Stomach smooth muscle (tissue), 2 donors: ENCODE results near the gene YARS2.

Experiments
- H3K27ac ChIP-seq: one replicate; pipeline ENCODE4 v1.7.0; 2013; ENCODE audit warnings: mild to moderate bottlenecking, low read length, inconsistent platforms
- H3K27me3 ChIP-seq, 2 donors: one replicate each; pipeline ENCODE4 v1.7.0; 2013; ENCODE audit warnings: low read length in 2 of 2; ENCODE audit not compliant: insufficient read depth in 2 of 2, control insufficient read depth in 1 of 2
- H3K36me3 ChIP-seq, 2 donors: one replicate each; pipeline ENCODE4 v1.7.0; 2013; ENCODE audit warnings: low read length in 2 of 2; ENCODE audit not compliant: control insufficient read depth in 2 of 2, insufficient read depth in 2 of 2
- H3K4me1 ChIP-seq: one replicate; pipeline ENCODE4 v1.7.0; 2013; ENCODE audit warnings: low read length; ENCODE audit not compliant: control insufficient read depth, insufficient read depth
- H3K4me3 ChIP-seq, 2 donors: one replicate each; pipeline ENCODE4 v1.7.0; 2013; ENCODE audit warnings: low read length in 2 of 2
- H3K9ac ChIP-seq, 2 donors: one replicate each; pipeline ENCODE4 v1.7.0; 2013; ENCODE audit warnings: low read length in 2 of 2, mild to moderate bottlenecking in 1 of 2
- H3K9me3 ChIP-seq, 2 donors: one replicate each; pipeline ENCODE4 v1.7.0; 2013; ENCODE audit warnings: low read length in 2 of 2; ENCODE audit not compliant: control insufficient read depth in 2 of 2
- donor health status: healthy.
- donor health status: Pancreatic carcinoma.

Gene YARS2

GRCh38 chr12:32755654-32756475 lies at the start of gene YARS2:
TSS of gene YARS2 (minus strand) at chr12:32755897. CDS start at chr12:32755874, 23 bp downstream.
- Histone ChIP-seq H3K4me1 (peaks cover 25% of the 10 kb centered on the region), H3K27ac (peak within 1 kb of the TSS; percentile 84), H3K27me3 (no peaks in the 10 kb centered on the region), H3K9me3 (no peaks in the 10 kb centered on the region), H3K9ac (peak within 1 kb of the TSS; percentile 73 to 80), H3K36me3 (peaks cover 15 to 19% of the 10 kb centered on the region in 2 donors), H3K4me3 (peak within 1 kb of the TSS; percentile 87 to 99)

- H3K27me3 ChIP-seq, result no peaks in the 10 kb centered on the region
- no peaks in the 10 kb centered on the region for H3K9me3 ChIP-seq
- H3K9ac ChIP-seq, result no peak overlapping the region
- H3K4me1 ChIP-seq, result no peaks in the 10 kb centered on the region
- peaks cover 0 to 2% of the 10 kb centered on the region in 2 donors for H3K36me3 ChIP-seq
- no peak overlapping the region for H3K4me3 ChIP-seq
- no peak overlapping the region for H3K27ac ChIP-seq
These were observed 48.6 kb upstream of the YARS2 start for GRCh38 chr12:32804301-32804700.

- Histone ChIP-seq H3K4me1 (no peaks in the 10 kb centered on the region), H3K36me3 (peaks cover 0 to 2% of the 10 kb centered on the region in 2 donors), H3K4me3 (no peak overlapping the region), H3K9ac (no peak overlapping the region), H3K27me3 (no peaks in the 10 kb centered on the region), H3K9me3 (no peaks in the 10 kb centered on the region), H3K27ac (no peak overlapping the region)
These were observed 45.7 kb upstream of the YARS2 start for GRCh38 chr12:32801269-32801980.

GRCh38 chr12:32794281-32794680 lies 38.6 kb upstream of the YARS2 start:
- Histone ChIP-seq H3K27me3 (no peaks in the 10 kb centered on the region), H3K4me1 (no peaks in the 10 kb centered on the region), H3K9ac (no peak overlapping the region)

GRCh38 chr12:32789916-32790315 lies 34.2 kb upstream of the YARS2 start:
- peaks cover 0 to 7% of the 10 kb centered on the region in 2 donors for H3K36me3 ChIP-seq
- H3K27me3 ChIP-seq, result no peaks in the 10 kb centered on the region
- H3K9me3 ChIP-seq, result no peaks in the 10 kb centered on the region
- H3K4me1 ChIP-seq, result no peaks in the 10 kb centered on the region
- H3K4me3 ChIP-seq, result no peak overlapping the region
- no peak overlapping the region for H3K9ac ChIP-seq
- no peak overlapping the region for H3K27ac ChIP-seq

More at GRCh38 chr12:32794281-32794680, 38.6 kb upstream of the YARS2 start:
- no peaks in the 10 kb centered on the region for H3K9me3 ChIP-seq
- no peak overlapping the region for H3K4me3 ChIP-seq
- peaks cover 0 to 13% of the 10 kb centered on the region in 2 donors for H3K36me3 ChIP-seq
- no peak overlapping the region for H3K27ac ChIP-seq

GRCh38 chr12:32789446-32789845 lies 33.7 kb upstream of the YARS2 start:
- H3K4me3 ChIP-seq, result no peak overlapping the region
- no peaks in the 10 kb centered on the region for H3K4me1 ChIP-seq
- no peaks in the 10 kb centered on the region for H3K9me3 ChIP-seq
- no peak overlapping the region for H3K27ac ChIP-seq
- H3K27me3 ChIP-seq, result no peaks in the 10 kb centered on the region
- no peak overlapping the region for H3K9ac ChIP-seq
- peaks cover 0 to 5% of the 10 kb centered on the region in 2 donors for H3K36me3 ChIP-seq

- Histone ChIP-seq H3K27ac (no peak overlapping the region), H3K9ac (no peak overlapping the region), H3K4me3 (no peak overlapping the region), H3K27me3 (no peaks in the 10 kb centered on the region), H3K4me1 (no peaks in the 10 kb centered on the region), H3K9me3 (no peaks in the 10 kb centered on the region), H3K36me3 (peaks cover 0 to 5% of the 10 kb centered on the region in 2 donors)
These were observed 32.7 kb upstream of the YARS2 start for GRCh38 chr12:32788405-32788804.

- no peak overlapping the region for H3K27ac ChIP-seq
- H3K9ac ChIP-seq, result no peak overlapping the region
- no peak overlapping the region for H3K4me3 ChIP-seq
- no peaks in the 10 kb centered on the region for H3K9me3 ChIP-seq
- H3K36me3 ChIP-seq, result no peaks in the 10 kb centered on the region
- no peaks in the 10 kb centered on the region for H3K4me1 ChIP-seq
- H3K27me3 ChIP-seq, result no peaks in the 10 kb centered on the region
These were observed 29.9 kb upstream of the YARS2 start for GRCh38 chr12:32785557-32785956.

- Histone ChIP-seq H3K9ac (no peak overlapping the region), H3K4me3 (no peak overlapping the region), H3K27me3 (no peaks in the 10 kb centered on the region), H3K36me3 (no peaks in the 10 kb centered on the region), H3K9me3 (no peaks in the 10 kb centered on the region), H3K4me1 (no peaks in the 10 kb centered on the region), H3K27ac (no peak overlapping the region)
These were observed 27.3 kb upstream of the YARS2 start for GRCh38 chr12:32783029-32783428.

GRCh38 chr12:32780071-32780470 lies 24.4 kb upstream of the YARS2 start:
- Histone ChIP-seq H3K36me3 (no peaks in the 10 kb centered on the region), H3K4me1 (no peaks in the 10 kb centered on the region), H3K9ac (no peak overlapping the region), H3K9me3 (no peaks in the 10 kb centered on the region), H3K4me3 (no peak overlapping the region), H3K27ac (no peak overlapping the region), H3K27me3 (no peaks in the 10 kb centered on the region)
